ENCODE data around the gene FGGY.

Gene FGGY

GRCh38 chr1:59262631-59263030 lies 34.3 kb upstream of the FGGY start:
- no peak for DNase-seq (ENCODE audit: low read depth)
- TF ChIP-seq, protein P1, sequence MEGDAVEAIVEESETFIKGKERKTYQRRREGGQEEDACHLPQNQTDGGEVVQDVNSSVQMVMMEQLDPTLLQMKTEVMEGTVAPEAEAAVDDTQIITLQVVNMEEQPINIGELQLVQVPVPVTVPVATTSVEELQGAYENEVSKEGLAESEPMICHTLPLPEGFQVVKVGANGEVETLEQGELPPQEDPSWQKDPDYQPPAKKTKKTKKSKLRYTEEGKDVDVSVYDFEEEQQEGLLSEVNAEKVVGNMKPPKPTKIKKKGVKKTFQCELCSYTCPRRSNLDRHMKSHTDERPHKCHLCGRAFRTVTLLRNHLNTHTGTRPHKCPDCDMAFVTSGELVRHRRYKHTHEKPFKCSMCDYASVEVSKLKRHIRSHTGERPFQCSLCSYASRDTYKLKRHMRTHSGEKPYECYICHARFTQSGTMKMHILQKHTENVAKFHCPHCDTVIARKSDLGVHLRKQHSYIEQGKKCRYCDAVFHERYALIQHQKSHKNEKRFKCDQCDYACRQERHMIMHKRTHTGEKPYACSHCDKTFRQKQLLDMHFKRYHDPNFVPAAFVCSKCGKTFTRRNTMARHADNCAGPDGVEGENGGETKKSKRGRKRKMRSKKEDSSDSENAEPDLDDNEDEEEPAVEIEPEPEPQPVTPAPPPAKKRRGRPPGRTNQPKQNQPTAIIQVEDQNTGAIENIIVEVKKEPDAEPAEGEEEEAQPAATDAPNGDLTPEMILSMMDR (IDR thresholded peaks at IDR 0.05; ENCODE audit: control insufficient read depth, insufficient read depth, low read depth, low read length, missing control alignments): no peak
- no peak overlapping the region for H3K4me3 ChIP-seq (ENCODE audit: control insufficient read depth, low read depth, low read length)

- TF ChIP-seq, protein P1 (IDR thresholded peaks at IDR 0.05; ENCODE audit: control insufficient read depth, insufficient read depth, low read depth, low read length, missing control alignments): no peak
- no peak overlapping the region for H3K4me3 ChIP-seq (ENCODE audit: control insufficient read depth, low read depth, low read length)
- no peak for DNase-seq (ENCODE audit: low read depth)
Observed at GRCh38 chr1:59263111-59263510, 33.8 kb upstream of the FGGY start.

DNA sequence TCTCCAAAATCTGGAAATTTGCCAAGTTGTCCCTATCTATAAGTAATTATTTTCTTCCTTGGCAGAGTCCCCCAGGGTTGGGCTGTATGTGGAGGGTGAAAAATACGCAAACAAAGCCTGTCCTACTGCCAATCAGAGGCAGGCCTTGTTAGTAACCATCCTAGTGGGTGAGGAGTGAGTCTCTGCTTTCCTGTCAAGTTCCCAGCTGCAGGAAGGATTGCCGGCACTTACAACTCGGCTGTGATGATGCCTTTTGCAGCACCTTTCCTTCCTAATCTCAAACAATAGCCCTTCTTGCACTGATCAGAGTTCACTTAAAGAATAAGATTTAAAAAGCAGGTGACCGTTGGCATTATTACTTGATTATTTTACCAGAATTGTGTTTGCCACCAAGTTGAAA lies 31.3 kb upstream of the FGGY start:
- TF ChIP-seq, protein P1 (IDR thresholded peaks at IDR 0.05; ENCODE audit: control insufficient read depth, insufficient read depth, low read depth, low read length, missing control alignments): no peak
- H3K4me3 ChIP-seq (ENCODE audit: control insufficient read depth, low read depth, low read length): no peak overlapping the region
- no peak for DNase-seq (ENCODE audit: low read depth)

- no peak for DNase-seq (ENCODE audit: low read depth)
- H3K4me3 ChIP-seq (ENCODE audit: control insufficient read depth, low read depth, low read length): no peak overlapping the region
- TF ChIP-seq, protein P1 (IDR thresholded peaks at IDR 0.05; ENCODE audit: control insufficient read depth, insufficient read depth, low read depth, low read length, missing control alignments): no peak
Observed at GRCh38 chr1:59266180-59266926, 30.5 kb upstream of the FGGY start.

- DNase-seq (ENCODE audit: low read depth): no peak
- no peak overlapping the region for H3K4me3 ChIP-seq (ENCODE audit: control insufficient read depth, low read depth, low read length)
- TF ChIP-seq, protein P1 (IDR thresholded peaks at IDR 0.05; ENCODE audit: control insufficient read depth, insufficient read depth, low read depth, low read length, missing control alignments): no peak
Observed at GRCh38 chr1:59266927-59267293, 30.0 kb upstream of the FGGY start.

DNA sequence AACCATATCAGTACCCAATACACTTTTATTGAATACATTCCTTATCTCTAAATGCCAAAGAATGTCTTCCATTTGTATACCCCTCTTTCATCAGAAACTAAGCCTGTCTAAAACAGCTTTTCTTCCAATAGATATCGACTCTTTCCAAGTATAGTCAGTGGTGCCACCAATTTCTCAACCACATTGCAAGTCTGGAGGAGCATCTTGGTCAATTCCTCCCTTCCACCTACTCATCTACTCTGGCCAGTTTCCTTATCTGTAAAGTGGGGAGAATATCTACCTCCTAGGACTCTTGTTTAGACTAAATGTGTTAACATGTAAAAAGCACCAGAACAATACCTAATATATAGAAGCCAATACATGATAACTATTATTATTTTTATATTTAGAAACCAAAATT lies 28.5 kb upstream of the FGGY start:
- no peak for DNase-seq (ENCODE audit: low read depth)
- H3K4me3 ChIP-seq (ENCODE audit: control insufficient read depth, low read depth, low read length): no peak overlapping the region
- TF ChIP-seq, protein P1 (IDR thresholded peaks at IDR 0.05; ENCODE audit: control insufficient read depth, insufficient read depth, low read depth, low read length, missing control alignments): no peak
